NCI-H82 treated with DMSO at 0.1 percent for 48 hours (cell line): ENCODE measurements around the gene CDH4.
"Not testable (repeated sequence)": the region's sequence is repeated elsewhere in the genome, so short reads cannot be mapped to it uniquely, and the experiment has no call there.

Experiments used
- DNase-seq: peaks from one replicate; lab custom pipeline; 2025; ENCODE audit not compliant: unreplicated experiment; lab: John Stamatoyannopoulos, UW

Gene CDH4

GRCh38 chr20:61253264-61253639, 1.2 kb downstream of the CDH4 start:
- no peak for DNase-seq

DNA sequence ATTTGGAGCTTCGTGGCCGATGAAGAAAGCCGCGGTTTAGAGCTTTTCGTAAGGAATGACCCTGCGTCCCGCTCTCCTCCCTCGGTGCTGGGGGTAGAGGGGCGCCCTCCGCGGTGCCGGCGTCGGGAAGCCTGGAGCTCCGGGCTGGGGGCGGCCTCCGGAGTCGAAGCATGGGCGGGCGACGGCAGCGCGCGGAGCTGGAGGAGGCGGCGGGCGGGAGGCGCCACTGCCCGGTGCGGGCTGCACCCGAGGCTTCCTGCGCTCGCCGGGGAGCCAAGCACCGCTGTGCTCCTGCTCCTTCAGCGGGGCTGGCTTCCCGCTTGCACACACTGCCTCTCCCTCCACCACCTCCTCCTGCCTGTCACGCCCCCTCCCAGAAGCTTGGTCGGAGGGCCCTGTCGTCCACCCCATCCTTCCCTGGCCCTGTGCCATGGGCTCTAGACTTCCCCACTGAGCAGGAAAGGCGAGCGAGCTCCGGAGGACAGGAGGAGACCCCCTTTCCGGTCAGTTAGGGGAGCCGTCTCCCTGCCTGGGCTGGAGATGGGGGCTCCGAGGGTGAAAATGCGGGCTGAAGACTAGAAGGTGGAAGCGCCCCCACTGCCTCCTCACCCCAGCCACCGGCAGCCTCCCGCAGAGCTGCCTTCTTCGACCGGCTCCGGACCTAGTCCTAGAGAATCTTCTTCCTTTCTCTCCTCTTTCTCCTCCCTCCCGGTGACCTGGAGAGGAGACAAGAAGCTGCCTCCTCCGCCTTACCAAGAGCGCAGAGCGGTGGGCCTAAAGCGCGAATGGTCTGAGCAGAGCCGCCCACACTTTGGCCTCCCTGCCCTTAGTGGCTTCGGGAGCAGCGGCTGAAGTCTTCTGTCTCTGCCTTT, 1.8 kb downstream of the CDH4 start:
- DNase-seq, result no peak

GRCh38 chr20:61254881-61255626, 3.0 kb downstream of the CDH4 start:
- DNase-seq, result no peak

- DNase-seq, result no peak
Measured at GRCh38 chr20:61256365-61256764, 4.3 kb downstream of the CDH4 start.

DNA sequence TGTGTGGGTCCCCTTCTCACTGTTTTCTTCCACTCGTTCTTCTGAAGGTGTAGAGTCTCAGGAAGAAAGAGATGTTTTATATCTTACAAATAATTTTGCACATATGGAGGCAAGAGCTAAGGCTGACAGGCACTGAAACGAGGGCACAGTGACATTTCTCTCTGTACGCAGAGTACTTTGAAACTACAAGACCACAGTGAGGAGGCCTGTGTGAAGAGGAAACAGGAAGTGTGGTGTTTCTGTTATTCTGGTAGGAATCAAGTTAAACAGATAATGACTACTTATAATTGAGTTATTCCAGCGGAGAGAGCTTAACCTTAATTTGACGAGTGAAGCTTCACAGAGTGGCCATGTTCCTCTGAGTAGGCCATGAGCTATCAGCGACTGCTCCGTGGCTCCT, 4.8 kb downstream of the CDH4 start:
- DNase-seq, result no peak

GRCh38 chr20:61257611-61258010, 5.5 kb downstream of the CDH4 start:
- no peak for DNase-seq

DNA sequence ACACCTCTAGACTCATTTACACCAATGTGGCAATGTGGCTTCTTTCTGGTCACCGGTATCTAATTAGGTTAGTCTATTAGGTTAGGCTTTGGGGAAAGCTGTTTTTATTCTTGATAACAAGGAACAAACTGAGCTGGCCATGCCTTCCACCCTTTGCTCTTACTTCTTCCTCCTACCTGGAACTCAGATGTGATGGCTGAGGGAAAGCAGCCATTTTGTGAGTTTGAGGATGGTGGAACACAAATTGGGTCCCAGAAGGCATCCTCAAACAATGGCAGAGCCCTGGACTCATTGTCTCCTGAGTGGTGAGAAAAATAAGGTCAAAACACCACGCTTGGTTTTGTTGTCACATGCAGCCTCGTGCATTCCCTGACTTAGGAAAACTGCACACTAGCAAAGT, 7.7 kb downstream of the CDH4 start:
- no peak for DNase-seq

- DNase-seq, result no peak
Measured at GRCh38 chr20:61260905-61261304, 8.8 kb downstream of the CDH4 start.

DNA sequence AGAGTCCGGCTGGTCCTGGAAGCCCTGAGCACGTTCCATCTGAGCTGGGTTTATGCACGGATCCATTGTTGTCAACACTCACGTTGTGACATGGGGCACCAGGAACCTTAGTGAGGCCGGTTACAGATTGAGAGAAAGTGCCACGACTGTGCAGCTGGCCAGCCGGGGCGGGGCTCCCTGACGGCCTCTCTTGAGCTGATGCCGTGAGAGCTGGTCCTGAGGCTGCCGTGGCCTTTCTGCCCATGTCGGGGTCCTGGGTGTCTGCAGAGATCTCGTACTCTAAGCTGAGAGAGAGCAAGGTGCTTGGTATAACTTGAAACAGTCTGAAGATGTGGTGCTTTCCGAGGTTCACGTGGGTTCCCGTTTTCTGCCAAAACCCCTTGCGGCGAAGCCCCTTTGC, 10.0 kb downstream of the CDH4 start:
- no peak for DNase-seq

- no peak for DNase-seq
Measured at GRCh38 chr20:61262514-61262913, 10.5 kb downstream of the CDH4 start.

GRCh38 chr20:61263084-61263695, 11.1 kb downstream of the CDH4 start:
- DNase-seq, result no peak

DNA sequence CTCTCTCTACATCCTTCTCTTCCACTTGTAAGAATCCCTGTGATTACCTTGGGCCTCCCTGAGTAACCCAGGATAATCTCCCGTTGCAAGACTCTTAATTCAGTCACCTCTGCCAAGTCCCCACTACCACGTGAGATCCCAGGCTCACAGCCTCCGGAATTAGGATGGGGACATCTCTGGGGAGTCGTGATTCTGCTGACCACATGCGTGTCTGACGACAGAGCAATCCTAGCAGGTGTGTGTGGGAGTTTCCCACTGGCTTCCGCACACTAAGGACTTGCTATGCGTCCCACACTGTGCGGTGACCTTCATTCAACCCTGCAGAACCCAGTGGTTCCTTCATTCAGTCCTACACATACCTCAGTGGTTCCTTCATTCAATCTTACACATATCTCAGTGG, 11.9 kb downstream of the CDH4 start:
- no peak for DNase-seq

GRCh38 chr20:61267241-61267640, 15.2 kb downstream of the CDH4 start:
- no peak for DNase-seq

DNA sequence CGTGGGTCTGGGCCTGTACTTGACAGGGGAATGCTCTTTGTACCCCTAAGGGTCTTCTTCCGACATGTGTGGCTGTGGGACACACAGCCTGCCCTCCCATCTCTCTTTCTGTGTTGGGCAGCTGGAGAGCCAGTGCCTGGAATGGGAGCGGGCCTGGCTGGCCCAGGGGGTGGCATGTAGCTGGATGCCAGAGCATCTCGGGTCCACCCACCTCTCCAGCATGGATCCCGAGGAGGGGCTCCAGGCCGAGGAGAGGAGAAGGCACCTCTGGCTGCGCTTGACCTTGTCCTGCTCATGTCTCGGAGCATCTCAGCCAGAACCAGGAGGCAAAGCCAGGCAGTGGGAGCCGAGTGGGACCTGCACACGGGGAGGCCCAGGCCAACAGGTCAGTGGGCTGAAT, 16.0 kb downstream of the CDH4 start:
- DNase-seq, result no peak

- no peak for DNase-seq
Measured at GRCh38 chr20:61271312-61272231, 19.5 kb downstream of the CDH4 start.

DNA sequence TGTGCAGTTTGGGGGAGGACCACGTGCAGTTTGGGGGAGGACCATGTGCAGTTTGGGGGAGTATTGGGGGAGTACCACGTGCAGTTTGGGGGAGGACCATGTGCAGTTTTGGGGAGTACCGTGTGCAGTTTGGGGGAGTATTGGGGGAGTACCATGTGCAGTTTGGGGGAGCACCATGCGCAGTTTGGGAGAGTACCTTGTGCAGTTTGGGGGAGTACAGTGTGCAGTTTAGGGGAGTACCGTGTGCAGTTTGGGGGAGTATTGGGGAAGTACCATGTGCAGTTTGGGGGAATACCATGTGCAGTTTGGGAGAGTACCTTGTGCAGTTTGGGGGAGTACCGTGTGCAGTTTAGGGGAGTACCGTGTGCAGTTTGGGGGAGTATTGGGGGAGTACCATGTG, 21.0 kb downstream of the CDH4 start:
- not testable (repeated sequence) for DNase-seq

- DNase-seq, result not testable (repeated sequence)
Measured at GRCh38 chr20:61273666-61274065, 21.6 kb downstream of the CDH4 start.

DNA sequence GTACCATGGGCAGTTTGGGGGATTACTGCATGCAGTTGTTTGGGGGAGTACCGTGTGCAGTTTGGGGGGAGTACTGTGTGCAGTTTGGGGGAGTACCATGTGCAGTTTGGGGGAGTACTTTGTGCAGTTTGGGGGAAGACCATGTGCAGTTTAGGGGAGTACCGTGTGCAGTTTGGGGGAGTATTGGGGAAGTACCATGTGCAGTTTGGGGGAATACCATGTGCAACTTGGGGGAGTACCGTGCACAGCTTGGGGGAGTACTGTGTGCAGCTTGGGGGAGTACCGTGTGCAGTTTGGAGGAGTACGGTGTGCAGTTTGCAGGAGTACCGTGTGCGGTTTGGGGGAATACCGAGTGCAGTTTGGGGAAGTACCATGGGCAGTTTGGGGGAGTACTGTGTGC, 22.3 kb downstream of the CDH4 start:
- DNase-seq, result no peak

GRCh38 chr20:61278296-61278695, 26.2 kb downstream of the CDH4 start:
- DNase-seq, result no peak

DNA sequence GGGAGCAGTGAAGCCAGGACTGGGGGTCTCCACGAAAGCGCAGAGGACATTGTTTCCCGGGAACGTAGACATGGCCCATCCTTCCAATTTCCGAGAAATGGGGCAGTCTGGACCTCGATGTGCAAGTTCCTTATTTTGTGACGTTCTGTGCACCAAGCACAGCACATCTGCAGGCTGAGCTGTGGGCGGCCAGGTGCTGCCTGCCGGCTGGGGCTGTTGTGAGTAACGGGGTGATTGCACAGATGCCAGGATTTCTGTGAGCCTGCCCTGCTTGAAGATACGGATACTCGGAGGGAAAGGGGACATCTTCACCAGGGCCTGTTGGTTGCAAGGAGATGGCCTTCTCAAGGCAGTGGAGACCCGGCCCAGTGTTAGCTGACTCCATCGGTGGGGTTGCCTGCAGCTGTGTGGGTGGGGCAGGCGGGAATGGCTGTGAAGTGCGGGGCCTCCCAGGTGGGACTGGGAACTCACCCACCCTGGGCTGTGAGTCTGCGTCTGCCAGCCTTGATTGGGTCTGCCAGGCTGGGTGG, 27.6 kb downstream of the CDH4 start:
- DNase-seq, result no peak
